Fibroblast of the aortic adventitia (primary cell): Measurements from ENCODE around the gene PREX1. TPM values are rescaled to one million over a fixed set of nuclear protein-coding genes. Genes with fewer than 3 reads are reported as not detected.

ENCODE experiments used
- DNase-seq: peaks from one replicate; pipeline ENCODE4 v3.0.0-alpha.2; 2010; ENCODE audit warnings: low read depth
- H3K4me3 ChIP-seq: 2 replicates; pipeline ENCODE4 v1.5.1; 2011; ENCODE audit warnings: low read depth, mild to moderate bottlenecking, control low read depth, low read length, moderate library complexity
- CTCF ChIP-seq: IDR thresholded peaks from 2 replicates; pipeline ENCODE4 v1.5.1; 2011; ENCODE audit warnings: mild to moderate bottlenecking, low read length, control low read depth, inconsistent platforms; ENCODE audit not compliant: insufficient read depth
- total RNA-seq: library from RNA; depleted of rRNA; stranded (reverse); fragments of >200 nt; gene quantifications from 2 replicates; pipeline ENCODE4 v1.2.3, GENCODE V29; 2012; ENCODE audit warnings: low replicate concordance

Gene PREX1
- total RNA-seq, 1 donor: 13.0 TPM

- TF ChIP-seq CTCF: no peak
- H3K4me3 ChIP-seq: no peak overlapping the region
- DNase-seq: no peak
These were observed 166.0 kb downstream of the PREX1 start for GRCh38 chr20:48661575-48662455.

- no peak overlapping the region for H3K4me3 ChIP-seq
- no peak for TF ChIP-seq CTCF
- DNase-seq: no peak
These were observed 167.0 kb downstream of the PREX1 start for GRCh38 chr20:48660788-48661187.

GRCh38 chr20:48659858-48660257 lies 167.9 kb downstream of the PREX1 start:
- H3K4me3 ChIP-seq: no peak overlapping the region
- TF ChIP-seq CTCF: no peak
- DNase-seq: peak; percentile 54

- no peak for DNase-seq
- H3K4me3 ChIP-seq: no peak overlapping the region
- no peak for TF ChIP-seq CTCF
These were observed 169.3 kb downstream of the PREX1 start for GRCh38 chr20:48658505-48658904.

GRCh38 chr20:48658198-48658476 lies 169.7 kb downstream of the PREX1 start:
- no peak for DNase-seq
- TF ChIP-seq CTCF: no peak
- H3K4me3 ChIP-seq: no peak overlapping the region

- H3K4me3 ChIP-seq: no peak overlapping the region
- peak; percentile 96 for TF ChIP-seq CTCF
- peak; percentile 83 for DNase-seq
These were observed 170.2 kb downstream of the PREX1 start for GRCh38 chr20:48657426-48658197.
